BJ (cell line): ENCODE measurements around the gene RNPEPL1. TPM values are rescaled to one million over a fixed set of nuclear protein-coding genes. Genes with fewer than 3 reads are reported as not detected.

Source experiments
- CTCF ChIA-PET: fragments of 350-600 bp; formaldehyde crosslinking; extraction: SDS; loops from one replicate; lab custom pipeline; 2021; ENCODE audit warnings: antibody characterized with exemption, inconsistent platforms; lab: Yijun Ruan, JAX
- POLR2A ChIA-PET: fragments of 300-600 bp; sonication (Branson Sonifier 250); formaldehyde crosslinking; extraction: SDS; loops from one replicate; lab custom pipeline; 2021; ENCODE audit warnings: antibody characterized with exemption; lab: Charles Lee
- DNase-seq: peaks from one replicate; pipeline ENCODE4 v3.0.0-alpha.2; 2011; ENCODE audit warnings: low read depth
- H3K27me3 ChIP-seq: 2 replicates; pipeline ENCODE4 v1.6.0; 2011; ENCODE audit warnings: low read length; ENCODE audit not compliant: control insufficient read depth, insufficient read depth
- H3K36me3 ChIP-seq: 2 replicates; pipeline ENCODE4 v1.5.1; 2011; ENCODE audit warnings: low read length; ENCODE audit not compliant: control insufficient read depth, insufficient read depth
- H3K4me3 ChIP-seq: 2 replicates; pipeline ENCODE4 v1.5.1; 2011; ENCODE audit warnings: low read depth, mild to moderate bottlenecking, control low read depth, low read length
- CTCF ChIP-seq: IDR thresholded peaks from 2 replicates; pipeline ENCODE4 v1.5.1; 2011; ENCODE audit warnings: low read depth, mild to moderate bottlenecking, control low read depth, inconsistent platforms, low read length, moderate library complexity; ENCODE audit not compliant: insufficient read depth
- polyA plus RNA-seq: library from polyadenylated mRNA; depleted of rRNA; stranded (reverse); fragments of >200 nt; gene quantifications from 2 replicates; pipeline ENCODE4 v1.2.3, GENCODE V29; 2011

RNPEPL1 gene
- polyA plus RNA-seq, 1 experiment, result 12.7 TPM

GRCh38 chr2:240596491-240596931 is 28.2 kb downstream of the RNPEPL1 start:
- ChIA-PET CTCF (no interaction called here), POLR2A (no interaction called here)
- Histone ChIP-seq H3K27me3 (no peaks in the 10 kb centered on the region), H3K36me3 (peaks cover 19% of the 10 kb centered on the region), H3K4me3 (no peak overlapping the region)
- no peak for TF ChIP-seq CTCF
- no peak for DNase-seq

- Histone ChIP-seq H3K36me3 (peaks cover 16% of the 10 kb centered on the region), H3K4me3 (no peak overlapping the region), H3K27me3 (no peaks in the 10 kb centered on the region)
- CTCF ChIA-PET, result no interaction called here
- TF ChIP-seq CTCF, result no peak
- DNase-seq, result no peak
- POLR2A ChIA-PET, result no interaction called here
These were observed 28.8 kb downstream of the RNPEPL1 start for GRCh38 chr2:240597054-240597418.

- Histone ChIP-seq H3K4me3 (no peak overlapping the region), H3K36me3 (peaks cover 15% of the 10 kb centered on the region), H3K27me3 (no peaks in the 10 kb centered on the region)
- no peak for TF ChIP-seq CTCF
- no peak for DNase-seq
- ChIA-PET POLR2A (no interaction called here), CTCF (no interaction called here)
These were observed 29.3 kb downstream of the RNPEPL1 start for GRCh38 chr2:240597419-240598181.

- ChIA-PET POLR2A (no interaction called here), CTCF (no interaction called here)
- H3K4me3 ChIP-seq, result no peak overlapping the region
- H3K27me3 ChIP-seq, result no peaks in the 10 kb centered on the region
- no peak for DNase-seq
- no peak for TF ChIP-seq CTCF
- H3K36me3 ChIP-seq, result peaks cover 12% of the 10 kb centered on the region
These were observed 30.1 kb downstream of the RNPEPL1 start for GRCh38 chr2:240598311-240598911.

- no peak for DNase-seq
- ChIA-PET POLR2A (no interaction called here), CTCF (no interaction called here)
- H3K36me3 ChIP-seq, result peaks cover 10% of the 10 kb centered on the region
- H3K27me3 ChIP-seq, result no peaks in the 10 kb centered on the region
- no peak overlapping the region for H3K4me3 ChIP-seq
- TF ChIP-seq CTCF, result no peak
These were observed 30.9 kb downstream of the RNPEPL1 start for GRCh38 chr2:240599141-240599583.
